MCF 10A (cell line): Measurements from ENCODE around the gene C19orf67. TPM values are rescaled to one million over a fixed set of nuclear protein-coding genes. Genes with fewer than 3 reads are reported as not detected.

Source experiments
- BruUV-seq: library from RNA; stranded (reverse); fragments of 400-500 nt; replicated peaks from 2 replicates; lab custom pipeline; 2021; lab: Mats Ljungman, UMichigan
- CTCF ChIA-PET: fragments of 300-600 bp; sonication (Branson Sonifier 250); formaldehyde crosslinking; extraction: SDS; loops from one replicate; lab custom pipeline; 2021; ENCODE audit warnings: antibody characterized with exemption, inconsistent platforms; lab: Yijun Ruan, JAX
- POLR2A ChIA-PET: fragments of 300-600, 350-650 bp; sonication (Branson Sonifier 250); formaldehyde crosslinking; extraction: SDS; loops from one replicate; lab custom pipeline; 2020; ENCODE audit warnings: antibody characterized with exemption, inconsistent platforms; lab: Yijun Ruan, JAX
- DNase-seq: peaks from one replicate; pipeline ENCODE4 v3.0.0-alpha.2; 2018; ENCODE audit not compliant: unreplicated experiment
- H3K27ac Mint-ChIP-seq: one replicate; pipeline ENCODE4 v1.8.0; 2022; ENCODE audit warnings: mild to moderate bottlenecking, low read depth, mixed read lengths; ENCODE audit not compliant: unreplicated experiment
- H3K27me3 Mint-ChIP-seq: one replicate; pipeline ENCODE4 v1.8.0; 2022; ENCODE audit warnings: mixed read lengths; ENCODE audit not compliant: insufficient read depth, unreplicated experiment
- H3K36me3 Mint-ChIP-seq: one replicate; pipeline ENCODE4 v1.8.0; 2022; ENCODE audit warnings: mild to moderate bottlenecking, moderate library complexity, mixed read lengths; ENCODE audit not compliant: insufficient read depth, unreplicated experiment
- H3K4me1 Mint-ChIP-seq: one replicate; pipeline ENCODE4 v1.8.0; 2022; ENCODE audit warnings: mixed read lengths; ENCODE audit not compliant: insufficient read depth, unreplicated experiment
- H3K4me3 Mint-ChIP-seq: one replicate; pipeline ENCODE4 v1.8.0; 2022; ENCODE audit warnings: mild to moderate bottlenecking, moderate library complexity, mixed read lengths; ENCODE audit not compliant: unreplicated experiment
- H3K9me3 Mint-ChIP-seq: one replicate; pipeline ENCODE4 v1.8.0; 2022; ENCODE audit warnings: mixed read lengths; ENCODE audit not compliant: unreplicated experiment
- CTCF ChIP-seq: fragments of 200-600 bp; IDR thresholded peaks from one replicate; pipeline ENCODE4 v1.8.0; 2022; ENCODE audit warnings: antibody characterized with exemption, mild to moderate bottlenecking; ENCODE audit not compliant: unreplicated experiment
- intact Hi-C: fragments of 100-400 bp; cut with micrococcal nuclease; formaldehyde crosslinking; loops from 2 replicates; pipeline ENCODE4 v1.14.1; 2022
- total RNA-seq: library from RNA; stranded (reverse); gene quantifications from 2 replicates; pipeline ENCODE4 v1.2.3, GENCODE V29; 2022

The C19orf67 gene
- total RNA-seq, 1 experiment from 2014 or later = not detected

GRCh38 chr19:14122924-14123323 lies 37.3 kb upstream of the C19orf67 start:
- Mint-ChIP-seq H3K9me3 (no peaks in the 10 kb centered on the region), H3K4me1 (peaks cover 11% of the 10 kb centered on the region), H3K36me3 (no peaks in the 10 kb centered on the region), H3K4me3 (no peak overlapping the region), H3K27ac (no peak overlapping the region), H3K27me3 (no peaks in the 10 kb centered on the region)
- intact Hi-C loops = no loop called here
- ChIA-PET CTCF (interaction anchor here (1.1 to 3.2 kb wide), 3 partner anchors 14 to 243 kb away, joined by 3 to 17 read pairs (median 4); partner anchors contain the start of gene ASF1B), POLR2A (no interaction called here)
- DNase-seq = no peak
- no peak for TF ChIP-seq CTCF
- BruUV-seq = no TSS peak

- no peak for DNase-seq
- Mint-ChIP-seq H3K4me3 (no peak overlapping the region), H3K27me3 (no peaks in the 10 kb centered on the region), H3K36me3 (no peaks in the 10 kb centered on the region), H3K9me3 (no peaks in the 10 kb centered on the region), H3K4me1 (peaks cover 18% of the 10 kb centered on the region), H3K27ac (no peak overlapping the region)
- BruUV-seq = no TSS peak
- CTCF ChIA-PET = no interaction called here
- no peak for TF ChIP-seq CTCF
- POLR2A ChIA-PET = no interaction called here
- intact Hi-C loops = no loop called here
These were observed 34.9 kb upstream of the C19orf67 start for GRCh38 chr19:14120497-14120780.

GRCh38 chr19:14119644-14120496 lies 34.3 kb upstream of the C19orf67 start:
- no peak for DNase-seq
- Mint-ChIP-seq H3K27me3 (no peaks in the 10 kb centered on the region), H3K4me1 (peaks cover 18% of the 10 kb centered on the region), H3K27ac (peak overlapping the region; percentile 93), H3K9me3 (no peaks in the 10 kb centered on the region), H3K4me3 (no peak overlapping the region), H3K36me3 (no peaks in the 10 kb centered on the region)
- TF ChIP-seq CTCF = no peak
- POLR2A ChIA-PET = no interaction called here
- CTCF ChIA-PET = no interaction called here
- BruUV-seq = no TSS peak
- intact Hi-C loops = loop anchor here (5.0 kb wide), 1 partner anchor 38 kb away; no protein-coding TSS in a partner anchor

- no peaks in the 10 kb centered on the region for H3K27me3 Mint-ChIP-seq
- no peak for DNase-seq
- H3K36me3 Mint-ChIP-seq = no peaks in the 10 kb centered on the region
- CTCF ChIA-PET = interaction anchor here (0.6 to 1.0 kb wide), 4 partner anchors 16 to 1312 kb away, joined by 3 to 4 read pairs (median 4); partner anchors contain the start of gene ASF1B
- H3K4me3 Mint-ChIP-seq = peak overlapping the region; percentile 83
- POLR2A ChIA-PET = interaction anchor here (1.0 to 2.3 kb wide), 3 partner anchors 16 to 278 kb away, joined by 3 to 22 read pairs (median 5); partner anchors contain the start of gene ASF1B
- peaks cover 18% of the 10 kb centered on the region for H3K4me1 Mint-ChIP-seq
- peak overlapping the region; percentile 93 for H3K27ac Mint-ChIP-seq
- TF ChIP-seq CTCF = no peak
- no TSS peak for BruUV-seq
- intact Hi-C loops = loop anchor here (5.0 kb wide), 1 partner anchor 37 kb away; no protein-coding TSS in a partner anchor
- no peaks in the 10 kb centered on the region for H3K9me3 Mint-ChIP-seq
These were observed 33.6 kb upstream of the C19orf67 start for GRCh38 chr19:14119146-14119545.
